Measurements from ENCODE around the gene ADAMTS3.

ADAMTS3 gene

DNA sequence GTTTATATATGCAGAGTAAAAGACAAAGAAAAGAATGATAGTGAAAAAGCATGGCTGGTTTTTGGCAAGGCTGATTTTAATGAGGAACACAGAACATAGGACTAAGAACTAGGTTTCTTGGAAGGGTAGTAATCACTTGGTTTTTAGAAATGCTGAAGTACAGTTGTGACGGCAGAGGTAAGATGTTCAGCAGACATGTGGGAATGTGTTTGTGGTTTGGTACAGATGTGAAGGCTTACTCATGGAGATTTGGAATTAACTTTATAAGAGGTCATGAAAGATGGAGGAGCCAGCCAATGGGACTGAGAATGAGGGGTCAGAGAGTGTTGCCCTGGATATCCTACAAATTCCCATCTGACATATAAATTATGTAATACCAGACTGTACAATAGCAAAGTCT lies 293.6 kb downstream of the ADAMTS3 start:
- DNase-seq: no peak

DNA sequence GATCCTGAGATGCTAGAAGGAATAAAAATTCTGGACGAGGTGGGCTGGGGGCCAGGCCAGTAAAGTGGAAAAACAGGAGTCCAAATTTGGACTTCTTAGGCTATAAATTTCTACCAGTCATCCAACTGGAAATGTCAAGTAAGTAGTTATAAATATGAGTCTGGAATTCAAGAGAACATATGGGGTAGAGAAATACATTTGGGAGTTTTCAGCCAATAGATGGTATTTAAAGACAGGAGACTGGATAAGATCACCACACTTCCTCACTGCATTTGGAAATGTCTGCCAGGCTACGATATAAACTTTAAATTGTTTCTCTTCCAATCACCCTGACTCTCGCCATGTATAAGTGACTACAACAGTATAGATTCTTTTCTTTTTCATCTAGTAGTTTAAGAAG lies 294.8 kb downstream of the ADAMTS3 start:
- no peak for DNase-seq

DNA sequence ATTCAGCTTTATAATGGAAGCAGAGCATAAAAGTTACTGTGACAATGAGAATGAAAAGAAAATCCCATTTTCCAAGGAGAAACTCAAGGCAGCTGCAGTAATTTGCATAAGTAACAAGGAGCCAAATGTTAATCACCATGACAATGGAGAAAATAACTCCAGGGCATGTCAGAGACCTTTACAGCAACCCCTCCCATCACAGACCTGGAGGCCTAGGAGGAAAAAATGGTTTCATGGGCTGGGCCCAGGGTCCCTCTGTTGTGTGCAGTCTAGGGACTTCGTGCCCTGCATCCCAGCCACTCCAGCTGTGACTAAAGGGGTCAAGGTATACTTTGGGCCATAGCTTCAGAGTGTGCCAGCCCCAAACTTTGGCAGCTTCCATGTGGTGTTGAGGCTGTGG lies 313.8 kb downstream of the ADAMTS3 start:
- DNase-seq: no peak

DNA sequence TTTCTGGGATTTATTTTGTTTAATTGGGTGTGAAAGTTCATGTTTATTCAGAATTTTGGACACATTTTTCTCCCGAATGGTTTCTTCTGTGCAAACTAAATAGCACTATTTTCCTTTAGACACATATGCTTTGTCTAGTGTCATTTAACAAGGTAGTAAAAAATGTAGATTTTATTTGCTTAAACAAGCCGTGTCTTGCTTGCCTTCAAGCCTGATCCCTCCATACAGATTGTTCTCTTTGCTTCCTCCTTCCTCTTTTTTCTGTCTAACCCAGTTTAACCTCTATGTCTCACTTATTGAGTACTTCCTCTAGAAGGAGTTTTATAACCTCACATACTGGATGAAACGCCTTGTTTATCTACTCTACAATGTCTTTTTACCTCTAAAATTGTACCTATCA lies 325.4 kb downstream of the ADAMTS3 start:
- no peak for DNase-seq

DNA sequence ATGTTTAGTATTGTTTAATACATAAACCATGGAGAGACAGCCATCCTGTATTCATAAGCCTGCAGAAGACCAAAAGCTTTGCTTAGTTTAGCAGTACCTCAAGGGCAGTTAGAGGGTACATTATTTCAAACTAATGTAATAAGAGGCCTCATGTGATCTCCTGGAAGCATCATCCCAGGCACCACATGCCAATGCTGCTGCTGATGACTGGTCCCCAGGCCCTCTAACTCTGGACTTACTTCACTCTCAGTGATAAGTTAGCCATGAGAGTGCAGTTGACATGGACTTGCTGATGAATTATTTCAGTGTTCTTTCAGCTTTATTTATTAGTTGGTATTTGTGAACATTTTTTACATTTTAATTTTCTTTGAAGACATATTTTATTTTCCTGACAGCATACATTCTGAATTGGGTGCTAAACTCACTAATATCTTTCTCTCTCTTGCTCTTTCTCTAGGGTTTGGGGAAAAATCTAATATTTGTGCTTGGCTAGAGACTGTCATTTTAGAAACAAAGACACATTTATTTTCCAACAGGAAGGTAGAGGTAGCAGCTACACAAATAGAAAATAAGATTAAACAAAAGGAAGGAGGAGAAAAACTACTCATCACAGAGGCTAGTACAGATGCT lies 329.4 kb downstream of the ADAMTS3 start:
- no peak for DNase-seq
